Spleen (tissue), 7 donors: ENCODE measurements around the gene C7orf57.

Experiments used
- POLR2A ChIP-seq, 3 donors: fragments of 450-650 bp; IDR thresholded peaks; one replicate each; pipeline ENCODE4 v1.5.1; 2017; ENCODE audit warnings: antibody characterized with exemption in 3 of 3, mild to moderate bottlenecking in 1 of 3
- POLR2AphosphoS5 ChIP-seq, 3 donors: sonication (generic); formaldehyde crosslinking; IDR thresholded peaks; one replicate each; pipeline ENCODE4 v1.5.1; 2017; ENCODE audit warnings: antibody characterized with exemption in 3 of 3
- TF ChIP-seq, protein P1 (sequence below), 11 experiments: fragments of 200-600 bp in 7 of 11; fragments of 450-650 bp in 4 of 11; sonication (generic) in 4 of 11; IDR thresholded peaks in 8 of 11; conservative IDR thresholded peaks in 3 of 11; 1 replicate in 7 of 11; 2 replicates in 4 of 11; pipeline versions ENCODE4 v1.4.0 to v1.8.0; 2016 to 2021; ENCODE audit warnings: antibody characterized with exemption in 11 of 11, inconsistent platforms in 4 of 11, mild to moderate bottlenecking in 1 of 11
- donor health status: DM: no; HTN: no; CAD: no; lungs with moderate emphysema.
- donor health status: DM: no; HTN: no; CAD: no.
- donor health status: DM: no; HTN: no; CAD: no.

DNA sequence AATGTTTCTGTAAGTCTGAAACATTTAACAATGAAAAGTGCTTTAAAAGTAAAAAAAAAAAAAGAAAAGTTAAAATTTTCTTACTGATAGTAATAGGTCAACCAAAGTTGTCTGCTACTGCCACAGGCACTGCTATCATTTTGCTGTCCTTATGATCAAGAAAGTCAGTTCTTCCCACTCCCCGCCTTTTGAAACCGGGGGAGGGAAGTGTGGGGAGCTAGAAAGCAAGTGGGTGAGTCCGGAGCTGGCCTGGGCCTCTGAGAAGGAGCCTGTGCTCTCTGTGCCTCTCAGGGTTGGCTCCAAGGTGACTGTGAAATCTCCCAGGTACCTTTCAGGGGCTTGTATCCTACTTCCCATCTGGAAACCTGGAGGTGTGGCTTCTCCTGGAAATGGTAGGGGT, 7.3 kb downstream of the C7orf57 start:
- TF ChIP-seq, protein P1, sequence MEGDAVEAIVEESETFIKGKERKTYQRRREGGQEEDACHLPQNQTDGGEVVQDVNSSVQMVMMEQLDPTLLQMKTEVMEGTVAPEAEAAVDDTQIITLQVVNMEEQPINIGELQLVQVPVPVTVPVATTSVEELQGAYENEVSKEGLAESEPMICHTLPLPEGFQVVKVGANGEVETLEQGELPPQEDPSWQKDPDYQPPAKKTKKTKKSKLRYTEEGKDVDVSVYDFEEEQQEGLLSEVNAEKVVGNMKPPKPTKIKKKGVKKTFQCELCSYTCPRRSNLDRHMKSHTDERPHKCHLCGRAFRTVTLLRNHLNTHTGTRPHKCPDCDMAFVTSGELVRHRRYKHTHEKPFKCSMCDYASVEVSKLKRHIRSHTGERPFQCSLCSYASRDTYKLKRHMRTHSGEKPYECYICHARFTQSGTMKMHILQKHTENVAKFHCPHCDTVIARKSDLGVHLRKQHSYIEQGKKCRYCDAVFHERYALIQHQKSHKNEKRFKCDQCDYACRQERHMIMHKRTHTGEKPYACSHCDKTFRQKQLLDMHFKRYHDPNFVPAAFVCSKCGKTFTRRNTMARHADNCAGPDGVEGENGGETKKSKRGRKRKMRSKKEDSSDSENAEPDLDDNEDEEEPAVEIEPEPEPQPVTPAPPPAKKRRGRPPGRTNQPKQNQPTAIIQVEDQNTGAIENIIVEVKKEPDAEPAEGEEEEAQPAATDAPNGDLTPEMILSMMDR (IDR thresholded peaks at IDR 0.05 in 8 of 11, conservative IDR thresholded peaks at IDR 0.05 in 3 of 11) = no peak
- TF ChIP-seq POLR2AphosphoS5 (IDR thresholded peaks at IDR 0.05) = no peak
- no peak for TF ChIP-seq POLR2A (IDR thresholded peaks at IDR 0.05)
